Adrenal gland (tissue), 12 donors: Measurements from ENCODE around the gene SLC26A1. TPM values are rescaled to one million over a fixed set of nuclear protein-coding genes. Genes with fewer than 3 reads are reported as not detected.
A peak's percentile ranks its signal among the peaks of the same experiment; 100 is the strongest.

Source experiments
- DNase-seq, 7 donors: peaks; one replicate each; pipeline ENCODE4 v3.0.0-alpha.2; 2019 to 2020
- H3K27ac ChIP-seq, 5 donors: fragments of 200-600 bp; sonication (generic) in 4 of 5; 1 replicate in 3 of 5; 2 replicates in 2 of 5; pipeline versions ENCODE4 v1.5.1 to v1.8.0; 2016 to 2020; ENCODE audit warnings: mild to moderate bottlenecking in 1 of 5
- H3K27me3 ChIP-seq: fragments of 200-600 bp; 2 replicates; pipeline ENCODE4 v1.8.0; 2021
- H3K36me3 ChIP-seq, 2 donors: fragments of 200-600 bp; replicated peaks in 1 of 2; 1 replicate in 1 of 2; 2 replicates in 1 of 2; pipeline versions ENCODE4 v1.5.1 to v1.8.0; 2018 to 2022
- H3K4me1 ChIP-seq, 2 donors: fragments of 200-600 bp; replicated peaks in 1 of 2; 1 replicate in 1 of 2; 2 replicates in 1 of 2; pipeline versions ENCODE4 v1.5.1 to v1.8.0; 2018 to 2021
- H3K4me3 ChIP-seq, 4 donors: fragments of 200-600 bp; sonication (generic) in 3 of 4; one replicate each; pipeline ENCODE4 v1.5.1; 2016 to 2018
- H3K9me3 ChIP-seq, 3 donors: fragments of 200-600 bp; sonication (generic) in 1 of 3; replicated peaks in 1 of 3; 1 replicate in 2 of 3; 2 replicates in 1 of 3; pipeline versions ENCODE4 v1.5.1 to v1.8.0; 2016 to 2021
- CTCF ChIP-seq, 6 experiments: fragments of 450-650 bp in 4 of 6; fragments of 200-600 bp in 2 of 6; sonication (generic) in 1 of 6; IDR thresholded peaks; 1 replicate in 5 of 6; 2 replicates in 1 of 6; pipeline versions ENCODE4 v1.5.1 to v1.8.0; 2016 to 2021; ENCODE audit warnings: antibody characterized with exemption in 6 of 6, mild to moderate bottlenecking in 2 of 6, moderate library complexity in 1 of 6
- POLR2A ChIP-seq, 2 donors: fragments of 450-650 bp; IDR thresholded peaks; one replicate each; pipeline ENCODE4 v1.6.1; 2017; ENCODE audit warnings: antibody characterized with exemption in 2 of 2, mild to moderate bottlenecking in 2 of 2, moderate library complexity in 1 of 2
- WGBS, 4 donors: extraction: QIAGEN DNeasy Blood & Tissue Kit in 2 of 4; methylation state at CpG; one replicate each; pipeline versions ENCODE4 v1.1.5 to v1.1.7; 2013 to 2017; 5-methylcytosine and 5-hydroxymethylcytosine counted together
- intact Hi-C, 2 donors: fragments of 100-400 bp; cut with DNase I; formaldehyde crosslinking; loops; one replicate each; pipeline versions ENCODE4 v1.14.1 to v1.15.0; 2022 to 2023
- polyA plus RNA-seq, 3 donors: library from polyadenylated mRNA; stranded (reverse); fragments of 200-250 nt in 2 of 3; fragments of 350-450 nt in 1 of 3; fragmentation: Illumina TruSeq in 1 of 3; extraction: RNeasy Lipid Tissue Mini Kit (QIAGEN cat#74804) in 1 of 3; gene quantifications; one replicate each; pipeline ENCODE4 v1.2.3, GENCODE V29; 2013 to 2014
- total RNA-seq, 9 donors: library from RNA; depleted of rRNA in 4 of 9; stranded (reverse); fragments of >200 nt in 4 of 9; fragments of 120-200 nt in 1 of 9; fragmentation: NEBNext Ultra II Directional in 1 of 9; extraction: Animal tissue kit (Norgen Biotek cat#: 25700) in 1 of 9; gene quantifications; one replicate each; pipeline versions ENCODE4 v1.1.0 to v1.2.4, GENCODE V29; 2013 to 2023
- donor health status: healthy with polysubstance abuse.
- donor health status: Bipolar disorder and iron deficiency.
- donor health status: DM: yes; HTN: yes; CAD: no.
- donor health status: DM: no; HTN: no; CAD: no.
- donor health status: DM: no; HTN: no; CAD: no.
- donor health status: DM: yes; HTN: yes; CAD: no.

SLC26A1 gene
- total and polyA plus RNA-seq, 12 donors: 0.85 to 55.0 (median 3.9) TPM

GRCh38 chr4:955161-955921 lies 37.9 kb downstream of the SLC26A1 start:
- Histone ChIP-seq H3K4me1 (no peaks in the 10 kb centered on the region), H3K4me3 (no peak overlapping the region), H3K27me3 (no peaks in the 10 kb centered on the region), H3K36me3 (no peaks in the 10 kb centered on the region), H3K27ac (no peak overlapping the region), H3K9me3 (no peaks in the 10 kb centered on the region)
- peak in 3 of 7 donors; percentile 6 to 21 (median 16) for DNase-seq
- 93 to 94% (median 94%) methylated on average over 14 to 33 of the region's 33 CpGs for WGBS, 4 donors
- TF ChIP-seq CTCF (IDR thresholded peaks at IDR 0.05): no peak
- no peak for TF ChIP-seq POLR2A (IDR thresholded peaks at IDR 0.05)
- intact Hi-C loops: loop anchor here in 1 of 2 donors (10.0 kb wide), 1 partner anchor 71 kb away; no protein-coding TSS in a partner anchor

- Histone ChIP-seq H3K4me1 (no peaks in the 10 kb centered on the region), H3K27ac (no peak overlapping the region), H3K27me3 (no peaks in the 10 kb centered on the region), H3K4me3 (no peak overlapping the region), H3K36me3 (no peaks in the 10 kb centered on the region), H3K9me3 (no peaks in the 10 kb centered on the region)
- peak in 1 of 7 donors; percentile 13 for DNase-seq
- 91 to 98% (median 93%) methylated on average over 17 of the region's 17 CpGs for WGBS, 4 donors
- intact Hi-C loops: loop anchor here in 1 of 2 donors (10.0 kb wide), 1 partner anchor 70 kb away; no protein-coding TSS in a partner anchor
- TF ChIP-seq POLR2A (IDR thresholded peaks at IDR 0.05): no peak
- TF ChIP-seq CTCF (IDR thresholded peaks at IDR 0.05): no peak
Measured at GRCh38 chr4:954211-955020, 38.8 kb downstream of the SLC26A1 start.

- no peaks in the 10 kb centered on the region for H3K4me1 ChIP-seq
- no peaks in the 10 kb centered on the region for H3K36me3 ChIP-seq
- no peaks in the 10 kb centered on the region for H3K9me3 ChIP-seq
- DNase-seq: peak in 1 of 7 donors; percentile 10
- WGBS, 4 donors: 96 to 98% (median 97%) methylated on average over 13 of the region's 13 CpGs
- TF ChIP-seq CTCF (IDR thresholded peaks at IDR 0.05) (no peak), POLR2A (IDR thresholded peaks at IDR 0.05) (no peak)
- H3K27ac ChIP-seq: no peak overlapping the region
- intact Hi-C loops: loop anchor here in 1 of 2 donors (10.0 kb wide), 1 partner anchor 69 kb away; no protein-coding TSS in a partner anchor
- no peaks in the 10 kb centered on the region for H3K27me3 ChIP-seq
- no peak overlapping the region for H3K4me3 ChIP-seq
Measured at GRCh38 chr4:953574-953915, 39.7 kb downstream of the SLC26A1 start.

GRCh38 chr4:952881-953573 lies 40.2 kb downstream of the SLC26A1 start:
- Histone ChIP-seq H3K9me3 (no peaks in the 10 kb centered on the region), H3K4me1 (peaks cover 0 to 2% of the 10 kb centered on the region in 2 donors), H3K27ac (no peak overlapping the region), H3K27me3 (no peaks in the 10 kb centered on the region), H3K36me3 (no peaks in the 10 kb centered on the region), H3K4me3 (no peak overlapping the region)
- 91 to 95% (median 94%) methylated on average over 6 to 28 of the region's 28 CpGs for WGBS, 4 donors
- TF ChIP-seq POLR2A (IDR thresholded peaks at IDR 0.05) (no peak), CTCF (IDR thresholded peaks at IDR 0.05) (no peak)
- DNase-seq: peak in 2 of 7 donors; percentile 3 to 16
- intact Hi-C loops: loop anchor here in 1 of 2 donors (10.0 kb wide), 1 partner anchor 68 kb away; no protein-coding TSS in a partner anchor
